CD4-positive, alpha-beta T cell treated with Interleukin-15 for 1 hour (primary cell): ENCODE data around the gene TRAF3.
"Not testable (repeated sequence)": the region's sequence is repeated elsewhere in the genome, so short reads cannot be mapped to it uniquely, and the experiment has no call there.

Source experiments
- DNase-seq: peaks from one replicate; pipeline ENCODE4 v3.0.0-alpha.2; 2020

The TRAF3 gene

DNA sequence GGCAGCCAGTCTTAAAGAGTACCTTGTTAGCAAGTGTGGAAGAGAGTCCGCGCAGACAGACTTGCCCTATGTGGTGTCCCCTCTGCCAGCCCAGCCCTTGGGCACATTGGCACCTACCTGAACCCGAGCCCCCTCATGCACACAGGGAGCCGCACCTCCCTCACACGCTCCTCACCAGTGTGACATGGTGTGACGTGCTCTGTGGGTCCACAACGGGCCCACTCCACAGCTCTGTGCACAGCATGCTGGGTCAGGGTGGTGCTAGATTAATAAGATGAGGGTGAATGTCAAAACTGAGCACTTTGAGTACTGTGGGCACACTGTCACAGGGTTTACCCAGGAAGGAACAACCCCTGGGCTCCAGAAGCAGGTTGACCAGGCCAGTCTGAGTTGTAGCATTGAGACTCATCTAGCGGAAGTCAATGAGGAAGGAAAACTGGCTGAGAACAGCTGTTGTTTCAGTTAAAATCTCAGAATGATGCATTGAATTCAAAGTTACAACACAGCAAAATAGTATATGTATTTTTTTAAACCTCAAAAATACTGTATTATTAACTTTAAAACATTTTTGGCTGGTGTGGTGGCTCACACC lies 91.8 kb downstream of the TRAF3 start:
- DNase-seq, result no peak

DNA sequence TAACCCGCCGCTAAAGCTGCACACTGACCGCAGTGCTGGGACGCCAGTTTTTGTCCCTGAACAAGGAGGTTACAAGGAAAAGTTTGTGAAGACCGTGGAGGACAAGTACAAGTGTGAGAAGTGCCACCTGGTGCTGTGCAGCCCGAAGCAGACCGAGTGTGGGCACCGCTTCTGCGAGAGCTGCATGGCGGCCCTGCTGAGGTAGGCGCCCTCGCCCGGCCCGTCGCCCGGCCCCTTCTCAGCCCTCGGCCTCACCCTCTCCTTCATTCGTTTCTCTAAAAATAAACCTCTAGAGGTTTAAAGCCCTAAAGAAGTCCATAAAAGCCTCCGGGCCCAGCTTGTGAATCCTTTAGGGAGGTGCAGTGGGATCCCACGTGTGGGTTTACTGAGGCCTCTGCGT lies 93.0 kb downstream of the TRAF3 start:
- DNase-seq, result no peak

DNA sequence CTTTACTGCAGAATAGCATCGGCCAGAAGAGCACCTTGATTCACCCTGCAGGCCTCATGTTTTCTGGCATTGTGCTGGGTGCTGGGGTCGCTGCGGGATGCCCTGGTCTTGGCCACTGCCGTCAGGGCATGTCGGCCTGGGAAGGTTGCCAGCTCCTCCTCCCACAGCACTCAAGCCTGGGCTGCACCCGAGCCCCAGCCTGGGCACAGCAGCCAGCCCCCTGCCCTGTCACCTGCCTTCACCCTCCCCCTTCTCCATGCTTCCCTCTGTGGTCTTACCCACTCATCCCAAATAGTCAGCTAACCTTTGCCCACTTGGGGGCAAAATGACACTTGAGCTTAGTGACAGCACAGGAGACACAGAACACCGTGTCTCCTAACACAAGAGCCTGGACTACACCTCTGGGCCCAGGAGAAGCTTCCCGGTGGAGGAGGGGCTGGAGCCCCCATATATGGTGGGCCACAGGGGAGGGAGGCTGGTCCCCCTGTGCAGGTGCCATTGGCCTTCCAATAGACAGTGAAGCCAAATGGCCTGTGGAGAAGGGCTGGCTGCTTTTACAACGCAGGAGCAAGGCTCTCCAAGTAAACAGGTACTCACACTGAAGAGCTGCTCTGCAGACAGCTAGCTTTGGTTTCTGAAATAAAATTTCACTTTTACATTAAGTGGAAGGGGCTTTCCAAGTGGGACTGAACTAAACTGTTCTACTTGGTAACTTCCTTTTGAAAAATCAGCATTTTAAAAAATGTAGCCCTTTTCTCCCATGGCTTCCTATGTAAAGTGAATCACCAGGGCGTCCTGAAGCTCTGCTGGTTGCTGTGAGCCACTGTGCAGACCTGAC lies 94.0 kb downstream of the TRAF3 start:
- DNase-seq, result no peak

DNA sequence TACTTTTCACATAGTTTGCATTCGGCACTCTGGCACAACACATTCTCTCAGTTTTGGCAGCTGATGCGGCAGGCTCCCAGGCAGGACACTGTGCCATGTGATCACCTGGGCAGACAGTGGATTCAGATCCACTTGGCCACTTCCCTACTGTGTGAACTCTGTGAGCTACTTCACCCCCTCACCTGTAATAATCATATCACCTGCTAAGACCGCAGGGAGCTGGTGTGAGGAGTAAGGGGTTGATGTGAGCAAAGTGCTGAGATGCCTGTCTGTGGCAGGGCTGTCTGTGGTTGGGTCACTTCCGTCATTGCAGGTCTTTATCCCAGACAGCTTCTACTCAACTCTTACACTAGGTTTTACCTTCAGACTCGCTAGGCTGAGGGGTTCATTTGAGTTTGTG lies 94.8 kb downstream of the TRAF3 start:
- no peak for DNase-seq

DNA sequence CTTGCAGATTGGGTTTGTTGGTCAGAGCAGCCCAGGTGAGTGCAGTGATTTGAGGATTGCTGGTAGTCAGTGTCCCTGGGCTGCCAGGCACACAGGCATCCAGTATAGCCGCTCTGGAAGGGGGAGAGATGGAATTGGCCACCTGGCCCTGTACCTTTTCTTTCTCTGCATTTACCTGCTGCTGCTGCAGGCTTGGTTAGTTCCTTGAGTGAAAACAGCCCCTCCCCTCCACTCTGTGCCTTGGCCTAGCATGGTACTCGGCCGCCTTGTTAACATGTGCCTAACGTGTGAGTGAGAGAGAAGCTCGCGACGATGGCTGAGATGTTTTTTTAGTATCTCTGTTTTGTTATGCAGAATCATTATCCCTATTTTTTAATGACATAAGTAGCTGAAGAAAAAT lies 95.9 kb downstream of the TRAF3 start:
- DNase-seq, result no peak

DNA sequence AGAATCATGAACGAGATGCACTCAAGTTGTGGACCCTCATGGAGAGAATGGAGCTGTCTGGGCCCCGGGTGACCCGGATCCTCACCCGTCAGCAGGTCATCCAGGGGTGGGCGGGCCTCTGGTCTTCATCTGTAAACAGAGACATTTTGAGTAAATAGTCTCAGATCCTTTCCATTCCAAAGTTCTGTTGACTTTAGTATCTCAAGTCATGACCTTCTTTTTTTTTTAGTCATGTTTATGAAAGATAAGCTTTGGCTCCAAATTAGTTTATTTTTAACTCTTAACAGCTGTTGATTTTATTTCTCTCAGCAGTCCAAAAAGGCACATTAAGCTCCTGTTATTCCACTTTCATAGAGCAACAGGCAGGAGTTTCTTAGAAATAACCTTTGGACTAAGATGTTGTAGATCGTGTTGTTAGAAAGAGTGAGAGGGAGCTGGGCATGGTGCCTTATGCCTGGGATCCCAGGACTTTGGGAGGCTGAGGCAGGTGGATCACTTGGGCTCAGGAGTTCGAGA lies 96.4 kb downstream of the TRAF3 start:
- DNase-seq, result no peak

DNA sequence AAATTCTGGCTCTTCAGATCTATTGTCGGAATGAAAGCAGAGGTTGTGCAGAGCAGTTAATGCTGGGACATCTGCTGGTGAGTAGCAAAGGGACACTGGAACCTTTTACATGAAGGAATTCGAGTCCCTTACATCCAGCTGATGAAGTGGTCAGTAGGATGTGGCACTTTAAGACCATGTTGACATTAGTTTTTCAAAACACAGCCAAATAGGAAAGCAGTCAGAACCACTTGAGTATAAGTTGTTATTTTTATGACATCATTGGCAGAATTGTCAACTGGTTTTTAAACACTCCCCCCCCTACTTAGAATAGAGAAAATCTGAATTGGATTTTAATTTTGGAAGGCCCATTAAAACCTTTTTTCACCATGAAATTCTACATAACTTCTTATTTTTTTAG lies 98.4 kb downstream of the TRAF3 start:
- DNase-seq, result no peak

DNA sequence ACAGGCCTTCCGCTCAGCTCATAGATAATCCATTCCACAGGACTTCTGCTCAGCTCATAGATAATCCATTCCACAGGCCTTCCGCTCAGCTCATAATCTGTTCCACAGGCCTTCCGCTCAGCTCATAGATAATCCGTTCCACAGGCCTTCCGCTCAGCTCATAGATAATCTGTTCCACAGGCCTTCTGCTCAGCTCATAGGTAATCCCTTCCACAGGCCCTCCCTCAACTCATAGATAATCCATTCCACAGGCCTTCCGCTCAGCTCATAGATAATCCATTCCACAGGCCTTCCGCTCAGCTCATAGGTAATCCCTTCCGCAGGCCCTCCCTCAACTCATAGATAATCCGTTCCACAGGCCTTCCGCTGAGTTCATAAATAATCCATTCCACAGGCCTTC lies 100.3 kb downstream of the TRAF3 start:
- DNase-seq, result not testable (repeated sequence)

DNA sequence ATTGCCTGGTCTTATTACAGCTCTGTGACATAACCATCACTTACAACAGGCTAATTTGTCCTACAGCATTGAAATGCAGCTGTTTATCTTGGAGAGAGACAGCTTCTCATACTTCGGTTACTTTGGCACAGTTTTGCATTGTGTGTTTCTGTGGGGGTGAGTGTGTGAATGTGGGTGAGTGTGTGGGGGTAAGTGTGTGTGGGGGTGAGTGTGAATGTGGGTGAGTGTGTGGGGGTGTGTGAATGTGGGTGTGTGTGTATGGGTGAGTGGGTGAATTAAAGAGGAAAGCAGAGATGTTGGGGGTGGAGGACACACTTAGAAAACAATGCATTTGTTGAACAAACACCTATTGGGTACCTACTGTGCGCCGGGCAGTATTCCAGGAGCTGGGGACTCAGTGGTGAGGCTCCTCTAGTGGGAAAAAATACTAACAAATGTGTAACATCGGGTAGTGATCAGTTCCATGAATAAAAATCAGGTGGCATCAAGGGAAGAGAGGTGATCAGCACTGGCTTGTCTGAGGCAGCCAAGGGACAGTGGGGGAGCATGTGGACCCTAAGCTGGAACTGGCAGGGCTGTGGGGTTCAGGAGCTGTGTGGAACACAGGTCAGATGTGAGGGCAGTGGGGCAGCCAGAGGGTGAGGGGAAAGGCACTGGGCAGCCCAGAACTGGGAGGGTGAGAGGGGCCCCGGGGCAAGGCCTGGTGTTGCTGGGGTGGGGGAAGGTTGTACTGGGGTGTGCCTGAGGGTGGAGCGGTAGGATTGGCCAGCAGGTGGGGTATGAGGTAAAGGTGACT lies 101.1 kb downstream of the TRAF3 start:
- DNase-seq, result no peak

DNA sequence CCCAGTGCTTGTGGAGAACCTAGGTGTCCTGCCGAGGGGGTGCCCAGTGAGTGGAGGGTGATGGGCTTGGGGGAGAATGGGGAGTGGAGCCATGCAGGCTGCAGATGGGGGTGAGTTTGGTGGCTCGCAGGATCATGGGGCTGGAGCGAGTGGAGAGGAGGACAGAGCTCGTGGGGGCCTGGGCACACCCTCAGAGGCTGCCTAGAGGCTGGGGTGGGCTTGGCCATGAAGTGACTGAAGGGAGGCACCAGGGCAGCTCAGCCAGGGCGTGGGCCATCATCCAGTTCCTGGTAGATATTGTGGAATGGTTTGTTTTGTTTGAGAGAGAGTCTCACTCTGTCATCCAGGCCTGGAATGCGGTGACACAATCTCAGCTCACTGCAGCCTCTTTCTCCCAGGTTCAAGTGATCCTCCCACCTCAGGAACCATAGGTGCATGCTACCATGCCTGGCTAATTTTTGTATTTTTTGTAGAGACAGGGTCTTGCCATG lies 101.8 kb downstream of the TRAF3 start:
- DNase-seq, result no peak

DNA sequence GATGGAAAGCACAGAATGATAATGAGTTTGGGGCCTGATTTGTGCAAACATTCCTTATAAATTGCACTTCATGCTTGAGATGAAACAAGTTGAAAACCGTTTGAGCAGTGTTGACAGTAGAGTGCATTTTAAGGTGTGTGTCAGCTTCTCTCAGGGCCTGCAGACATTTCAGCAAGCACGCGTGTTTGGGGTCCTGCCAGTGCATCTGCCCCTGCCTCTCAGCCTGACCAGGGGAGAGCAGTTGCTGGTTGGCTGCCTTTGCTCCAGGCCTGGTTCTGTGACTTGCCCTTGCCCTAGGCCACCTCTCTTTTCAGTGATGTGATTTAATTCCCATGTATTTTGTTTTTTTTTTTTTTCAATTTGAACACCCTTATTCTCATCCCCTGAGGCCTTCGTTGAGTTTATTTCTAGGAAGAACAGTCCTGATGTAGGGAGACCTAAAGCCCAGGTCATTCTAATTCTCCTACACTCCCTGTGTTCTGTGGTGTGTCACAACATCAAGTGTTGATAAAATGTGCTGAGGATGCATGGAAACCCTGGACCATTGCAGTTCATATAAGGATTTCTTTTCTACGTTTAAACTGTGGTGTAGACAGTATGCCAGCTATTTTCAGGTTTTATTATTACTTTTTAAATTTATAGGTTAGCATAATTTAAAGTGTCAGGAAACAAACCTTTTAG lies 105.1 kb downstream of the TRAF3 start:
- no peak for DNase-seq

DNA sequence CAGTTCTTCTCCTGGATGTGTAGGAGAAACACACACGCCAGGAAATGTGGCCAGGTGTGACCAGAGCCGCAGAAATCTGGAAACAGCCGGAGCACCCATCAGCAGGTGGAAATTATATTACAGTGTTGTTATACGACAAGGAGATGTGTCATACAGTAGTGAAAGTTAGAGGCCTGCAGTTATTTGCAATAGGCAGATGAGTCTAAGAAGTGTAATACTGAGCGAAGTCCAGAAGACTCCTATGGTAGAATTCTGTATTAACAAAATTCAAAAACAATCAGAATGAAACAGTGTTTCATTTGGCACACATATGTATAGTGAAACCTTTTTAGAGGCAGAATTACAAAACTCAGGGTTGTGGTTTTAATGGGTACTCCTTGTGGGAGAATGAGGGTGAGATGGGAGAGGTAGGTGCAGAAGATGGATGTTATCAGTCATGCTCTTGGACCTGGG lies 105.9 kb downstream of the TRAF3 start:
- no peak for DNase-seq

DNA sequence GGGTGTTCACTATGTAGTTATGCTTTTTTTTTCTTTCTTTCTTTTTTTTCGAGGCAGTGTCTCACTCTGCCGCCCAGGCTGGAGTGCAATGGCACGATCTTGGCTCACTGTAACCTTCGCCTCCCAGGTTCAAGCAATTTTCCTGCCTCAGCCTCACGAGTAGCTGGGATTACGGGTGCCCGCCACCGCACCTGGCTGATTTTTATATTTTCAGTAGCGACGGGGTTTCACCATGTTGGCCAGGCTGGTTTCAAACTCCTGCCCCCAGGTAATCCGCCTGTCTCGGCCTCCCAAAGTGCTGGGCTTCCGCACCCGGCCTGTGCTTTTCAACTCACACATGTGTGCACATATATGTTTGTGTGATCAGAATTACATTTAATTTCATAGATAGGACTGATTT lies 106.3 kb downstream of the TRAF3 start:
- no peak for DNase-seq

DNA sequence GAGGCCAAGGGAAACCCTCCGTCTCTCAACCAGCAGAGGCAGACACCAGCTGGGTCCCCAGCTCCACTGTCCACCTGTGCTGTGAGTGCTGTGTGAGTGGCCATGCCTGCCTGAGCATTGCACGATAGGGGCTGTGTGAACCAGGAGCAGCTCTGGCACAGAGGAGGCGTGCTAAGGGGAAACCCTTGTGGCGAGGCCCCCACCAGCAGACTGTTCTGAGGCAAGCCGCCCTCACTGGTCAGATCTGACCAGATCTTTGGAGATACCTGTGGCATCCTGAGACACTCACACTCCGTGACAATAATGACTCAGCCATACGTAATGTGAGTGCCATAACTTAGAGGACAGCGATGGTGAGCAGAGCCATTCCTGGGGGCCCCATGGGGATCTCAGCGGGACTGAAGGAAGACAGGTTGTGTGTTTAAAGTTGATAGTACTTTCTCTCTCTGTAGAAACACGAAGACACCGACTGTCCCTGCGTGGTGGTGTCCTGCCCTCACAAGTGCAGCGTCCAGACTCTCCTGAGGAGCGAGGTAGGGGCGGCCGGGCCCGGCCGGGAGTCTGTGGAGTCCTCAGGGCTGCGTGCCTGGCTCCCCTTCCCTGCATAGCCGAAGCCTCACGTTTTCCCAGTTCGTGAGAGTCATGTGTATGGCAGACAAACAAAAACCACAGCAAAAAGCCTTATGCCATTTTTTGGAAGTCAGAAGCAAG lies 108.6 kb downstream of the TRAF3 start:
- no peak for DNase-seq

DNA sequence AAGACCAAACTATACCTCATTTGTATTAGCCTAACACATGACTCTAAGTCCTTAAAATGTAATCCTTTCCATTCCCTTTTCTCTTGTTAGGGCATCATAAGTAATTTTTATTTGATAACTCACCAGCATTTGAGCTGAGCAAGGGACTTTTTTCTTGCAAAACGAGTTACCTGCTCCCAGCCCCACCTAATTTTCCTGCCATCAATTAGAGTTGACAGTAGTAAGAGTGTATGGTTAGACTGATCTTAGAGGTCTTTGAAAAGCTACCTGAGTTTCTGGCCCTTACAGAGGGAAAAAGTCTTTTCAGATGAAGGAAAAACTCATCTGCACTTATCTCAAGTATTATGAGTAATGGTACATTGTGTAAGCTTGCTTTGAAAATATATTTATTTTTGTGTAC lies 111.5 kb downstream of the TRAF3 start:
- DNase-seq, result no peak

DNA sequence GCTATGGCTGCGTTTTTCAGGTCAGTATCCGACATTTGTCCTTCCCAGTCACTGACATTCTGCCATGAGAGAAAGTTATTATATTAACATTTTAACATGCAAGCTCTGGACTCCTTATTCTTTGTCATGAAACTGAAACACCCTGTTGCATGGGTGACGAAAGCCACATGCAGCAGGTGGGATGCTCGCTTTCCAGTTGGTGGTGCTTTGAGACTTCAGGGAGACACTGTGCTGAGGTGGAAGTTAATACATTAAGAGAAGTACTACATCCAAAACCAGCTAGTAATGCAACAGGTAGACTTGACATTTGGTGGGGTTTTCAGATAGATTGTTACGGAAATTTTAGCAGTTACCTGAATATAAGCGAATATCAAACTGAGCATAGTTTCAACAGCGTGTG lies 112.4 kb downstream of the TRAF3 start:
- no peak for DNase-seq

DNA sequence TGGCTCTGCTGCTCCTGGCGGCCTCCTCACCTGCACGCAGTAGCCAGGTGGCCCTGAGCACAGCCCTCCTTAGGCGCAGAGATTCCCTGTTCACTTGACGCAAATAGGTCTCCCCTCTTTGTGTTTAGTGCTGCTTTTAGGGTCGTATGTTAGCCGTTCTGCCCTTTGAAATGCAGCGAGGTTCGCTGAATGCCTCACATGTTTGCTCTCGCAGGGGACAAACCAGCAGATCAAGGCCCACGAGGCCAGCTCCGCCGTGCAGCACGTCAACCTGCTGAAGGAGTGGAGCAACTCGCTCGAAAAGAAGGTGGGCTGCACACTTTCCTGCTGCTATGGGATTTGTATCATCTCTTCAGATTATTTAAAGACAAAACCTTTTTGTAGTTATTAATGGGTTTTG lies 113.9 kb downstream of the TRAF3 start:
- DNase-seq, result no peak

DNA sequence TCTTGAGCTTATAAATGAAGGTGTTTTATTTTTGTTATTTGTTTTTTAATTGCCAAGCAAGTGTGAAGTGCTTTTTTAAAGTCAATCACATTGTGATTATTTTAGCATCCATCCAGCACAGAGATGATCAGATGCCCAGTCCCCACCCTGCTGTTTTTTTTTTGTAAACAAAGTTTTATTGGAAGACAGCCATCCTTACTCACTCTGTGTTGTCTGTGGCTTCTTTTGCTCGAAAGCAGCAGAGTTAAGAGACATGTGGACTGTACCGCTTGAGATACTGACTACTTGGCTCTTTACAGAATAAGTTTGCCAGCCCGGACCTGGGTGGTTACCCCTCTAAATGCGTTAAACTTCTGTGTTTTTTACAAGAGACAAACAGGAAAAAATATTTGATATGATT lies 114.3 kb downstream of the TRAF3 start:
- no peak for DNase-seq

DNA sequence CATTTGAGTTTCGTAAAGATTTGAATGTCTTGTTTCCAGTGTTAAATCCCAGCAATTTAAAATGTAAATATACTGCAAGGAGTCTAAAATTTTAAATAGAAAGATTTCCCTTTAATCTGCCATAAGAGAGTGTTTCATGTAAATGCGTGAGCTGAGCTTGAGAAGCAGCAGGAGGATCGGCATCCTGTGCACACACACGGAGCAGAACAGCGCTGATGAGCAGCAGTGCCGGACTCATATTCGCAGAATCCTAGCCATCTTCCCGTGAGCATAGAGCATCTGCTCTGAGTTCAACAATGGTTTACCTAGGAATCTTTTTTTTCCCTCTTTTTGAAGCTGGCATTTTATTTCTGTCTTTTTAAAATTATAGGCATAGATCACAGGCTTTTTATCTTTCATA lies 115.4 kb downstream of the TRAF3 start:
- DNase-seq, result no peak

DNA sequence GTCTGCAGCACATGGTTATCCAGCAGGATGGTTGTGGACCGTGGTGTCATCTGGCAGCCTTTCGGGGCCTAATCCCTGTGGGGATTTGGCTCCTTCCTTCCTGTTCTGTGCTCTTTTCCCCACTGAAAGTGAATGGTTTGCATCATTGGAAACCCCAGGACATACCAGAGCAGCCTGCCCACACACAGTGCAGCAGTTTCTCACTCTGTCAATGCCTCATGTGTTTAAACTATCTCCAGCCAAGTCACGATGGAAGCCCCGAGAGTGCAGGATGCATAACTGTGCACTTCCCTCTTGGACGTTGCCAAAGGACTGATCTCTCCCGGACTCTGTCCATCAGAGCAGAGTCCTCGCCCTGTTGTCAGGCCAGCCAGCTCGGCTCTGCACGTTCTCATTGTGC lies 116.2 kb downstream of the TRAF3 start:
- no peak for DNase-seq

DNA sequence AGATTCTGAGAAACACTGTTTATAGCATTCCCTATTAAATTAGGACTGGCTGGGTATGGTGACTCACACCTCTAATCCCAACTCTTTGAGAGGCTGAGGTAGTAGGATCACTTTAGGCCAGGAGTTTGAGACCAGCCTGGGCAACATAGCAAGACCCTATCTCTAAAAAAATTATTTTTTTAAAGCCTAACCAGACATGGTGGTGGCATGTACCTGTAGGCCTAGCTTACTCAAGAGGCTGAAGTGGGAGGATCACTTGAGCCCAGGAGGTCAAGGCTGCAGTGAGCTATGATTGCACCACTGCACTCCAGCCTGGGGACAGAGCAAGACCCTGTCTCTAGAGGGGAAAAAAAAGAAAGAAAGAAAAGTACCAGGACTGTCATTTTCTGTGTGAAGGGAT lies 119.5 kb downstream of the TRAF3 start:
- DNase-seq, result not testable (repeated sequence)
